ENCODE data around the gene BCAP31. TPM values are rescaled to one million over a fixed set of nuclear protein-coding genes. Genes with fewer than 3 reads are reported as not detected.

Gene BCAP31
- polyA plus RNA-seq, 3 donors, result 151 to 640 (median 216) TPM

DNA sequence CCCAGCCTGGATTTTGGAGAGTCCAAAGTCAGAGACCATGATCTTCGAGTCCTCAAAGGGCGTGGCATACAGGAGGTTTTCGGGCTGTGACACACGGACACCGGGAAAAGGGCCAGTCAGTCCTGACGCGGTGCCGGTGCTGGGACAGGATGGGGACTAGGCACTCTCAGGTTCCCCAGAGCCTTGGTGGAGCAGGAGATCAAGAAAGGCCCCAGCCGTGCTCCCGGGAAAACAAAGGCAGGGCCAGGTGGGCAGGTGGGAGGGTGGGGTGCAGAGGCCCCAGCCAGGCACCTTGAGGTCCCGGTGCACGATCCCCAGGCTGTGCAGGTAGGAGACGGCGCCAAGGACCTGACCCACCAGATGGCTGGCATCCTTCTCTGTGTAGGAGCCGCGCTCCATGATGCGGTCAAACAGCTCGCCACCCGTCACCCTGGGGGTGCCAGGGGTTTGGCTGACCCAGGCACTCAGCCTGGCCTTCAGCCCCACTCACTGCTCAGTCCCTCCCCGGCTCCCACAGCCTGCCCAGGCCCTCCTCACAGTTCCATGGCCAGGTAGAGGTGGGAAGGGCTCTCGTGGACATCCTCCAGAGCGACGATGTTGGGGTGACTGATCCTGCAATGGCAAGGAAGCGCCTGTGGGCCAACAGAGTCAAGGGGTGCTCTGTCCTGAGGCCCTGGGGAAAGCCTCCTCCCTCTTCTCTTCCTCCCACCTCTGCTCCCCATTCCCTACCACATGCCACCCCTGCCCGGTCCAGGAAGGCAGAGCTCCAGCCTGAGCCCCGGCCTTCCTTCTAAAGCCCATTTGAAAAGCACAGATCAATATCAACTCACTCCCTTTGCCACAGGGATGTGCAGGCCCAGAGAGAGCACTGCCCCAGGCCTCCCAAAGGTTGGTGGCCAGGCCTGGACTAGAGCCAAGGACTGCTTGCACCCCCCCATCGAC, 52.3 kb downstream of the BCAP31 start:
- WGBS, 3 donors, result 82 to 92% (median 91%) methylated on average over 12 to 27 of the region's 27 CpGs

DNA sequence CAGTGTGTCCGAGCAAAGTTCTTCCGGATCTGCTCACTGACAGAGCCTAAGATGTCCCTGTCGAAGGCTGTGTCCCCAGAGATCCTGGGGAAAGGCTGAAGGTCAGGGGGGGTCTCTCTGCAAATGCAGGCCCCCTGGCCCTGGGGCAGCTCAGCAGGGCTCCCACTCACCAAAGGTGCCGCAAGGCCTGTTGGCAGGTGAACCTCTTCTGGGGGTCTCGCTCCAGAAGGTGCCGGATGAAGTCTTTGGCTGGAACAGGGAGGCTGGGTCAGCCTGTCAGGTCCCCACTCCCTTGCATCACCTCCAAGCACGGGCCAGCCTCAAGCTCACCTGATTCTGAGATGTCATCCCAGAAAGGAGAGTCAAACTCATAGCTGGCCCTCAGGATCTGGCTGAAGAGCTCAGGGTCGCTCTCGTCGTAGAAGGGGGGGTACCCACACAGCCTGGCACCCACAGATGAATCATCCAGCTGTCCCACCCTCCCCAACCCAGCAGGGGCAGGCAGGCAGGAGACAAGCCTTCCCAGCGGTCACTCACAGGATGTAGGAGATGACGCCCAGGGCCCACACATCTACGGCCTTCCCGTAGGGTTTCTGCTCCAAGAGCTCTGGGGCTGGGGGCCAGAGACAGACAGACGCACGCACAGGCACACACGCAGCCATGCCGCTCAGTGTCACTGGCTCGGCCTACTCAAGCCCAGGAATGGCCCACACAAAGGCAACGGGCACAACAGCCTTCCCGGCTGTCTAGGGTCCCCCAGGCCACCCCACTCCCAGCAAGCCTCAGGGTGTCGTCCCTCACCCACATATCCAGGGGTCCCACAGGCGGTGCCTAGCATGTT, 53.2 kb downstream of the BCAP31 start:
- no peak overlapping the region for H3K27ac ChIP-seq (ENCODE audit: low read depth, low read length)
- 90 to 91% (median 91%) methylated on average over 15 to 23 of the region's 23 CpGs for WGBS, 3 donors

More for the DNA sequence above, 52.3 kb downstream of the BCAP31 start:
- H3K27ac ChIP-seq (ENCODE audit: low read depth, low read length), result no peak overlapping the region

DNA sequence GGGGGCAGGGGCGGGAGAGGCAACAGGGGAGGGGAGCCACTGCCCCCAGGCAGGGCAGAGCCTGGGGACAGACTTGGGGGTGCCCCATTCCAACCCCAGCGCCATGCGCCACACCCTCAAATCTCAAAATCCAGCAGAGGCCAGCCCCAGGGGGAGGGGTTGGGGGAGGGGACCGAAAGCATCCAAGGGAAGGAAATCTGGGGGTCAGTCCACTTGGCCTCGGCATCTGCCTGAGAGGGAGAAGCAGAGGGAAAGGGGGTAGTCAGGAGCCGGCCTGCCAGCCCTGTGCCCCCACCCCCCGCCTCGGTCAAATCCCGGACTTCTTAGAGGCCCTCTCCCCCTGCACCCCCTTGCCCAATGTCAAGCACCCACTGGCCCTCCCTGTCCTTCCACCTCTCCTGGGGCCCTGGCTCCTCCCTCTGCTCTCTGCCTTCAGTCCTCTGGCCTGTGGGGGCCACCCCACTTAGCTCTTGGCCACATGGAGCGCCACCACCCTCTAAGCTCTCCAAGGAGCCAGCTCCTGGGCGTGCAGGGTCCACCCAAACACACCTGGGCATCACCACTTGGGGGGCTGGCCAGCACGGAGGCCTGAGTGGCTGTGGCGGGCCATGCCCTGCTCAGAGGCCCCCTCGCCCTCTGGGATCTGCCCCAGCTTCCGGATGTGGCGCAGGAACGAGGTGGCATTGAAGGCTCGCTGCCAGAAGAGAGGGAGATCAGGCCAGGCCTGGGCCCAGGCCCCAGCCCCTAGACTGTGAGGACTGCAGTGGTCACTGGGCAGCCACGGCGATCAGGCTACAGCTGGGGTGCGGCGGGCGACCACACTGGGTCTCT, 54.1 kb downstream of the BCAP31 start:
- WGBS, 3 donors, result 80 to 98% (median 83%) methylated on average over 8 to 23 of the region's 23 CpGs
- no peak overlapping the region for H3K27ac ChIP-seq (ENCODE audit: low read depth, low read length)

DNA sequence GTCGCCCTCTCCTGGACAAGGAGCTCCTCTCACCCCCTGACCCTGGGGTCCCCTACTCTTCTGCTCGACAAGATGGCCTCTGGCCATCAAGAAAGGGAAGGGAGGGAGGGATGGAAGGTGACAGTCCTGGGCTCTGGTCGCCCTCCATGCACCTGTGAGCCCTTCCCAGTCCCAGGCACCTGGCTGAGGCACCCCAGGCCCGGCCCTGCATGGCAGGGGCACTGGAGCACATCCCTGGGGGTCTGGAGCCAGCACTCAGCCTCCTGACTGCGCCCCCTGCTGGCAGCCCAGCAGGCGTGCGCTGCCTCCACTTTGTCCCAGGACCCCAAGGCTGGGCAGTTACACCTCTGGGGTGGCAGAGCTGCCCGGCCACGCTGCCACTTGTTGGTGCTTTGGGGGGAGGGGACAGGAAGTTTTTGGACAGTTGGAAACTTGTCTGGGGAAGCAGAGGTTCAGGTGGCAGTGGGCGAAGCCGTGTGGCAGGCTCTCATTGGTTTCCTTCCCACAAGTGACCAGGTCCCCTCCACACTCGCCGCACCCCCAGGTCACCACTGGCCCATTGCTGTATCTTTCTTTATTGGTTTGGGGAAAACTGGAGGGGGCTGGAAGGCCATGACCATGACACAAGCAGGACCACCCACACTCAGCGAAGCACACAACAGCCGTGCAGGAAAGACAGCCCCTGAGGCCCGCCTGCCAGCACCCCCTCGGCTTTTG, 54.9 kb downstream of the BCAP31 start:
- no peak overlapping the region for H3K27ac ChIP-seq (ENCODE audit: low read depth, low read length)
- WGBS, 3 donors, result 51 to 62% (median 57%) methylated on average over 10 to 17 of the region's 17 CpGs

DNA sequence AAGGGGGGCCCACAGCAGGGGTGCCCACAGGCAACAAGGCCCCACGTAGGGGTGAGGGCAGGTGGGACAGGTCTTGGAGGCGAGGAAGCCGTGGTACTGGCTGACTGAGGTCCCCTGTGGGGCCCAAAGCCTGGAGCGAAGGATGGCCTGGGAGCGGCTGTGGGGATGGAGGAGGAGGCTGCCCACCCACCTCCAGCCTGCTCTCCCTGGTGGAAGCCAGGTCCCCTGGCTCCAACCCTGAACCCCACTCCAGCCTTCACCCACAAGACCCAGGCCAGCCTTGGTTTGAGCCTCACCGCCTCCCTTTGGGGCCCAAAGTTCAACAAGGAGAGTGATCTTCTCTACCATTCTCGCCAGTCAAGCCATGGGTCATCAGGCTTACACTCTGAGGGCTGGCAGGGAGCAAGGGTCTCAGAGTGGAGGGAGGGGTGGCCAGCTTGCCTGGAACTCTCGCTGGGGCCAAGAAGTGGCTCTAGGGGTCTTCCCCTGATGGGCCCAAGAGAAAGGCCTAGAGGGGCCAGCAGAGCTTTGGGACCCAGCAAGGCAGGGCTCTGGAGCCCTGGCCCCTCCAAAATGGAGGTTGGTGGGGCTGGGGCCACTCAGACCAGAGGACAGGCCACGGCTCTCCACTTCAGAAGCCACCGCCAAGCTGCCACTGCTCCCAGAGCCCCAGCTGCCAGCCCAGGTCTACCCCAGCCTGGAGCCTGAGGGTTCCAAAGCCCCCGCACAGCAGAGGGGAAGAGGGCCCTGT, 55.6 kb downstream of the BCAP31 start:
- 79 to 91% (median 86%) methylated on average over 10 to 11 of the region's 11 CpGs for WGBS, 3 donors
- H3K27ac ChIP-seq (ENCODE audit: low read depth, low read length), result no peak overlapping the region

DNA sequence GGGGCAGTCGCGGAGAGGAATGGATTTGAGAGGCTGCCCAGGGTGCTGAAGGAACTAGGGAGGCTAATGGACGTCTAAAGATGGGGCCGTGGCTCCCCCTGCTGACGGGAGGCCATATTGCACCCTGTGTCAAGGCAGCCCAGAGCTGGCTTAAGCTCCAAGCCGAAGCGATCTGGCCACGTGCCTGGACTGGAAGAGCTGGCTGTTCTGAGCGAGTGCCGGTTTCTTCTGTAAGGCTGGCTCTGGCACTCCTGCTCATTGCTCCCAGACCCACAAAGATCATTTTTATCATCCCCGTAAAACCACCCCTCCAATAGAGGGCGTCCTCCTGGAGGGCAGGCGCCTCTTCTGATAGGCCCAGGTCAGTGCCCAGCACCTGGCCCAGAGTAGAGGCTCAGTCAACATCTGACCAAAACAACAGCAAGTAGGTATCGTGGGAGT, 56.2 kb downstream of the BCAP31 start:
- 16 to 37% (median 20%) methylated on average over 14 of the region's 14 CpGs for WGBS, 3 donors
- H3K27ac ChIP-seq (ENCODE audit: low read depth, low read length), result no peak overlapping the region

DNA sequence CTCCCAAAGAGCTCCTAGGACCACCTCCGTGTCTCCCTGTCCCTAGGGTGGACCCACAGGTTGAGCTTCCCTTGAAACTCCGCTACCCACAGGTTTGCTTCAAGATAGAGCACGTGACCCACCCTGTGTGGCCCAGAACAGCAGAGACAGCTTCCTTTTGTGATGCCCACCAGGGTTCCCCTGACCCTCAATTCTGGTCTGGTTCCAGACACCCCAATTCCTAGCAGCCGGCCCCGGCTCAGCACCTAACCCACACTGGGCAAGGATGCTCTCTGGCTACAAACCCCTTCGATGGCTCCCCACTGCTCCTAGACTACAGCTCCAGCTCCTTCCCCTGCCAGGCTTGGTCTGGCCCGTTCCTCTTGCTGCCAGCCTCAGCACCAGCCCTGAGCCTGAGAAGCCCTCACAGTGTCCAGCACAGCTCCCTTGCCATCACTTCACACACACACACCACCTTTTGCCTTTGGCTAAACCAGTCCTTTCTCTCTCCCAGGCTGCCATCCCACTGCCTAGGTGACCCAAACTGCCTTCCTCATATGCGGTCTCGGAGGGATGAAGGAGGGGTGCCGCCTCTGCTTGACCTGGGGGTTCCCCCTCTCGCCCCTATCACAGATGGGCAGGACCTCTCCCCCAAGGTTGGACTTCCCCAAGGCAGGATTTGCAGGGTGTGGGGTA, 56.8 kb downstream of the BCAP31 start:
- H3K27ac ChIP-seq (ENCODE audit: low read depth, low read length), result no peak overlapping the region
- 65 to 72% (median 68%) methylated on average over 9 to 11 of the region's 11 CpGs for WGBS, 3 donors

DNA sequence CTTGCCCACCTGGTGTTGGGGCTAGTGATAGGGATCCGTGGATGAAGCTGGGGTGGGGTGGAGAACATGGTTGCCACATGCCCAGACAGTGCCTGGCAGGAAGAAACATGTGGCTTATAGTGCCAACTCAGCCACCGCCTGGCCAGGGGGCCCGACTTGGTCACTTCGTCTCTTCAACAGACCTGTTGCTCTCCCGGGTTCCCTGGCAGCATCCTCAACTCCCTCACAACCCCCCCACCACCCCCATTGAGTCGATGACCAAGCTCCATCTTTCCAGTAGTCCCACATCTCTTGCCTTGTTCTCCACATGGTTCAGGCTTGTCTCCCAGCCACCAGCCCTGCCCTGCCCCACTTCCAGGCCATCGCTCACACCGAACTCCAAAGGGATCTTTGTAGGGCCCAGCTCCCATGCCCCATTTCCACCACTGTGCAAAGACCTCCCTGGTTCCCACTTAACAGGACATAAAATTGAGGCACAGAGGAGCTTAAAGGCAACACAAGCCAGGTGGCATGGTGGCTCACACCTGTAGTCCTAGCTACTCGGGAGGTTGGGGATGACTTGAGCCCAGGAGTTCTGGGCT, 58.4 kb downstream of the BCAP31 start:
- 68 to 84% (median 80%) methylated on average over 8 to 9 of the region's 9 CpGs for WGBS, 3 donors
- H3K27ac ChIP-seq (ENCODE audit: low read depth, low read length), result no peak overlapping the region

DNA sequence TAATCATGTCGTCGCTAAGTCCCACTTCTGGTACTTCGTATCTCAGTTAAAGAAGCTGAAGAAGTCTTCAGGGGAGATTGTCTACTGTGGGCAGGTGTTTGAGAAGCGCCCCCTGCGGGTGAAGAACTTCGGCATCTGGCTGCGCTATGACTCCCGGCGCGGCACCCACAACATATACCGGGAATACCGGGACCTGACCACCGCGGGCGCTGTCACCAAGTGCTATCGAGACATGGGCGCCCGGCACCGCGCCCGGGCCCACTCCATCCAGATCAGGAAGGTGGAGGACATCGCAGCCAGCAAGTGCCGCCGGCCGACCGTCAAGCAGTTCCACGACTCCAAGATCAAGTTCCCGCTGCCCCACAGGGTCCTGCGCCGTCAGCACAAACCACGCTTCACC, 61.9 kb downstream of the BCAP31 start:
- 3 to 30% (median 3%) methylated on average over 14 to 31 of the region's 31 CpGs for WGBS, 3 donors
- H3K27ac ChIP-seq (ENCODE audit: low read depth, low read length), result no peak overlapping the region

DNA sequence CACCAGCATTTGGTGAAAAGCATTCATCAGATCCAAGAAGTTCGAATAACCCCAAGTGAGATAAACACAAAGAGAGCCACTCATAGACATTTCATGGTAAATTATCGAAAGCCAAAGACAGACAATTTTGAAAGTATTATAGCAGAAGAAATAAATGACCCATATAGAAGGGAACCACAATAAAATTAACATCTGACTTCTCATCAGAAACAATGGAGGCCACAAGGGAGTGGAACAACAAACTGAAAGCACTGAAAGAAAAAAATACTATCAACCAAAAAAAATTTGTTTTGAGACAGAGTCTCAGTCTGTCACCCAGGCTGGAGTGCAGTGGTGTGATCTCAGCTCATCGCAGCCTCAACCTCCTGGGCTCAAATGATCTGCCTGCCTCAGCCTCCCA, 64.9 kb downstream of the BCAP31 start:
- 87 to 98% (median 88%) methylated on average over 3 of the region's 3 CpGs for WGBS, 3 donors
- H3K27ac ChIP-seq (ENCODE audit: low read depth, low read length), result no peak overlapping the region

DNA sequence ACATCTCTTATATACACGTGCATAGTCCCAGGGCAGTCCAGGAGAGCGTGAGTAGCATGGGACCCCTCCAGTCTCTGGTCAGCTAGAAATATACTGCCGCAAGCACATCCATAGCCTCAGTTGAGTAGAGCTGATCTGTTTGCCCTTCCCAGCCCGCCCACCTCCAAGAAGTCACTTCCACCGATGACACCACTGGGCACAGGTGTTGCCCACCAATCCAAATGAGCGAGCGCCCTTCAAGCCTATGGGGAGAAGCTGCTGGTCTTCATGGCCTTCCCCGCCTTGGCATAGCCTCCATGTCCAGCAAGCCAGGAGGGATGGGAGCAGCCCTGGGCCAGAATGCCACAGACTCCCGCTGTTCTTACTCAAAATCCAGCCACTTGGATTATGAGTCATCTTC, 67.0 kb downstream of the BCAP31 start:
- no peak overlapping the region for H3K27ac ChIP-seq (ENCODE audit: low read depth, low read length)
- WGBS, 3 donors, result 87 to 94% (median 88%) methylated on average over 7 to 9 of the region's 9 CpGs

DNA sequence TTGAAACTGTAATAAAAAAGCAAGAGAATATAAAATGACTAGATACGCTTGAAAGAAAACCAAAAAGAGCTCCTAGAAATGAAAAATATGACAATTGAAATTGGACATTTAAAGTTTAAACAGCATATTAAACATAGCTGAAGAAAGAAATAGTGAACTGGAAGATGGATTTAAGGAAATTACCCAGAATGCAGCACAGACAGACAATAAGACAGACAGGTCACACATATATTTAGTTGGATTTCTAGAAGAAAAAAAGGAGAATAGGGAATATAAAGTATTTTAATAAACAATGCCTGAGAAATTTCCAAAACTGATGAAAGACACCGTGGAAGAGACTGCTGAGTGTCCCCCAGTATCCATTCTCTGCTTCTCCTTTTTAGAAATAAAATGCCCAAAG, 70.6 kb downstream of the BCAP31 start:
- 83 to 100% (median 99%) methylated on average over 2 of the region's 2 CpGs for WGBS, 3 donors

DNA sequence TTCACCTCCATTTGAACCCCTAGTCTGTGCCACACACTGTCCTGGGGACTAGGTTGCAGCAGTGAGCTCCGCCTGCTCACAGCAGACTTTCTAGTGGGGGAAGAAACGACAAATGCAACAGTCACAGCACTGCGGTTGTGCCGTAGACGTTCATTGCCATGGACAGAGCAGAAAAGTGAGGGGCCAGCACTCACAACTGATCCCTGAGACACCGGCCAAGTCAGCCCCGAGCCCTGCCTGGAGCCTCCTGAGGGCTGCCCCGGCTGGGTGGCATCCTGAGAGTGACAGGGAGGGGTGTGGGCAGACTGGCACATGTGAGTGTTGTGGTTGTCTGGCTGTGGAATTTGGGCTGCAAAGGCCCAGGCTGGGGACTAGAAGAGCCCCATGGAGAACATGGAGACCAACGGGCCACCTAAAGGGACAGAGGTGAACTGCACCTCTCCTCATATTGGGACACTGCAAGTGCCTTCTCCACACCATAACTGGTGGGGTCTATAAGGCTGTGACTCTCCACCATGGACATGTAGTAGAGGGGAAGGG, 72.6 kb downstream of the BCAP31 start:
- H3K27ac ChIP-seq (ENCODE audit: low read depth, low read length), result no peak overlapping the region
- WGBS, 3 donors, result 77 to 81% (median 80%) methylated on average over 9 of the region's 9 CpGs

More for the DNA sequence above, 70.6 kb downstream of the BCAP31 start:
- H3K27ac ChIP-seq (ENCODE audit: low read depth, low read length), result no peak overlapping the region

DNA sequence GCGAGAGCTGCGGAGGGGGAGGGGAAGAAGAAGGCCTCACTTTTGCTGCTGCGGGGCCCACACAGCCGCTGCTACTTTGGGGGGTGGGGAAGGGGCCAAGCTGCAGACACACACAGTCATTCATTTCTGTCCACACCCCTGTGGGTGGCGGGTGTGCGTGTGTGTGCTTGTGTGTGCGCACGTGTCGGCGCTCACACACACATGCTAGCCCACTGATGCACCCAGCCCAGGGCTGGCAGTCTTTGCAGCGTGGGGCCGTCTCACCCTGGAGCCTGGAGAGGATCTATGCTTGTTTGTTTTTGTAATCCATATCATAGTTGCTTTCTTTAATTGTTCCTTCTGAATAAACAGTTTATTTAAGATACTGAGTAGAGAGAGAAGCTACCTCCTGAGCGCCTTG, 73.2 kb downstream of the BCAP31 start:
- WGBS, 3 donors, result 90 to 91% (median 91%) methylated on average over 12 to 13 of the region's 13 CpGs
- H3K27ac ChIP-seq (ENCODE audit: low read depth, low read length), result no peak overlapping the region
